Measurements from ENCODE around the gene HAX1.

- TF ChIP-seq CTCF (IDR thresholded peaks at IDR 0.05; ENCODE audit: low read length) = no peak
- no peak for TF ChIP-seq EZH2phosphoT487 (IDR thresholded peaks at IDR 0.05; ENCODE audit: low read length)
- no peak for TF ChIP-seq EZH2 (optimal IDR thresholded peaks at IDR 0.05; ENCODE audit: low read depth, low read length)
These were observed 32.9 kb upstream of the HAX1 start for GRCh38 chr1:154239491-154239890.

Measured in MM.1S (cell line).